Lung (tissue), 12 donors: ENCODE results near the gene MYCBP. TPM values are rescaled to one million over a fixed set of nuclear protein-coding genes. Genes with fewer than 3 reads are reported as not detected.

Experiments
- ATAC-seq: fragments of 200-7000 bp; cut with Tn5 transposase; one replicate; pipeline ENCODE4 v1.9.1; 2020; ENCODE audit warnings: moderate number of reproducible peaks; ENCODE audit not compliant: insufficient read depth, low FRiP score
- DNase-seq, 3 donors: peaks; one replicate each; pipeline ENCODE4 v3.0.0-alpha.2; 2013 to 2017
- H3K27ac ChIP-seq, 2 donors: one replicate each; pipeline ENCODE4 v1.5.1; 2013; ENCODE audit warnings: mild to moderate bottlenecking in 2 of 2, moderate library complexity in 2 of 2, control low read depth in 1 of 2, inconsistent platforms in 1 of 2, low read depth in 1 of 2, low read length in 1 of 2
- H3K27me3 ChIP-seq, 3 donors: one replicate each; pipeline ENCODE4 v1.5.1; 2013; ENCODE audit warnings: low read length in 2 of 3; ENCODE audit not compliant: control insufficient read depth in 3 of 3, insufficient read depth in 3 of 3
- H3K36me3 ChIP-seq, 4 donors: one replicate each; pipeline ENCODE4 v1.5.1; 2013; ENCODE audit warnings: low read length in 4 of 4, mild to moderate bottlenecking in 1 of 4, moderate library complexity in 1 of 4; ENCODE audit not compliant: control insufficient read depth in 4 of 4, insufficient read depth in 4 of 4
- H3K4me1 ChIP-seq, 5 donors: one replicate each; pipeline ENCODE4 v1.5.1; 2013; ENCODE audit warnings: low read length in 5 of 5, mild to moderate bottlenecking in 2 of 5, moderate library complexity in 1 of 5; ENCODE audit not compliant: control insufficient read depth in 5 of 5, insufficient read depth in 5 of 5
- H3K4me3 ChIP-seq: one replicate; pipeline ENCODE4 v1.5.1; 2013; ENCODE audit warnings: mild to moderate bottlenecking, control low read depth, moderate library complexity
- H3K9ac ChIP-seq, 2 donors: one replicate each; pipeline ENCODE4 v1.5.1; 2013; ENCODE audit warnings: low read length in 2 of 2, control low read depth in 1 of 2; ENCODE audit not compliant: insufficient read depth in 1 of 2
- H3K9me3 ChIP-seq, 4 donors: one replicate each; pipeline ENCODE4 v1.5.1; 2013; ENCODE audit warnings: low read length in 3 of 4, mild to moderate bottlenecking in 1 of 4, moderate library complexity in 1 of 4; ENCODE audit not compliant: control insufficient read depth in 4 of 4, insufficient read depth in 3 of 4
- CTCF ChIP-seq: IDR thresholded peaks from 2 replicates; pipeline ENCODE4 v1.5.1; 2012; ENCODE audit warnings: mild to moderate bottlenecking; ENCODE audit errors: control extremely low read depth, extremely low read depth
- WGBS, 2 donors: extraction: QIAGEN DNeasy Blood & Tissue Kit; methylation state at CpG; one replicate each; pipeline ENCODE4 v1.1.7; 2013; 5-methylcytosine and 5-hydroxymethylcytosine counted together
- polyA plus RNA-seq, 2 donors: library from polyadenylated mRNA; stranded (reverse); fragments of 200-250 nt; gene quantifications; one replicate each; pipeline ENCODE4 v1.2.1, GENCODE V29; 2013
- total RNA-seq, 2 donors: library from RNA; depleted of rRNA in 1 of 2; stranded (reverse); fragments of >200 nt in 1 of 2; gene quantifications; one replicate each; pipeline ENCODE4 v1.2.1, GENCODE V29; 2014 to 2021
- donor health status: control.
- donor health status: control.
- donor health status: Bipolar disorder and iron deficiency.
- donor health status: healthy.
- donor health status: DM: yes; HTN: yes; CAD: no.

MYCBP gene
- total and polyA plus RNA-seq, 4 donors = 11.2 to 26.6 (median 13.9) TPM

GRCh38 chr1:38867208-38867607 lies 5.9 kb downstream of the MYCBP start:
- no peak for TF ChIP-seq CTCF
- WGBS, 2 donors = 81 to 93% methylated on average over 8 of the region's 8 CpGs
- Histone ChIP-seq H3K27ac (no peak overlapping the region), H3K4me3 (no peak overlapping the region), H3K9me3 (no peaks in the 10 kb centered on the region), H3K36me3 (peaks cover 0 to 17% (median 3%) of the 10 kb centered on the region in 4 donors), H3K9ac (no peak overlapping the region), H3K4me1 (peaks cover 0 to 14% (median 2%) of the 10 kb centered on the region in 5 donors), H3K27me3 (no peaks in the 10 kb centered on the region)
- ATAC-seq (no peak), DNase-seq (no peak)

GRCh38 chr1:38865112-38865715 lies 7.9 kb downstream of the MYCBP start:
- peaks cover 0 to 14% (median 4%) of the 10 kb centered on the region in 5 donors for H3K4me1 ChIP-seq
- no peak overlapping the region for H3K4me3 ChIP-seq
- WGBS, 2 donors = 67 to 87% methylated on average over 4 of the region's 4 CpGs
- peaks cover 0 to 19% (median 3%) of the 10 kb centered on the region in 4 donors for H3K36me3 ChIP-seq
- peak in 1 of 3 donors; percentile 13 for DNase-seq
- no peak for TF ChIP-seq CTCF
- no peak for ATAC-seq
- no peak overlapping the region for H3K27ac ChIP-seq
- no peaks in the 10 kb centered on the region for H3K9me3 ChIP-seq
- no peaks in the 10 kb centered on the region for H3K27me3 ChIP-seq
- H3K9ac ChIP-seq = no peak overlapping the region

GRCh38 chr1:38860454-38860795 lies 12.7 kb downstream of the MYCBP start:
- no peaks in the 10 kb centered on the region for H3K27me3 ChIP-seq
- WGBS, 2 donors = 9 to 12% methylated on average over 6 of the region's 6 CpGs
- ATAC-seq (no peak), DNase-seq (peak in 2 of 3 donors; percentile 13 to 26)
- peaks cover 3 to 20% (median 6%) of the 10 kb centered on the region in 4 donors for H3K36me3 ChIP-seq
- peak overlapping the region; percentile 58 to 60 for H3K27ac ChIP-seq
- no peak for TF ChIP-seq CTCF
- peak overlapping the region; percentile 26 to 61 for H3K9ac ChIP-seq
- no peaks in the 10 kb centered on the region for H3K9me3 ChIP-seq
- H3K4me3 ChIP-seq = peak overlapping the region; percentile 71
- H3K4me1 ChIP-seq = peaks cover 0 to 19% (median 10%) of the 10 kb centered on the region in 5 donors
